Tibial artery (tissue), 4 donors: Measurements from ENCODE around the gene SCO2.

Source experiments
- DNase-seq, 2 donors: peaks; one replicate each; pipeline ENCODE4 v3.0.0-alpha.2; 2019
- H3K27ac ChIP-seq, 2 donors: fragments of 200-600 bp; sonication (generic) in 1 of 2; 1 replicate in 1 of 2; 2 replicates in 1 of 2; pipeline ENCODE4 v1.5.1; 2018 to 2019; ENCODE audit warnings: mild to moderate bottlenecking in 1 of 2
- H3K27me3 ChIP-seq, 2 donors: fragments of 200-600 bp; sonication (generic) in 1 of 2; one replicate each; pipeline versions ENCODE4 v1.5.1 to v1.6.0; 2016 to 2019
- H3K36me3 ChIP-seq, 3 donors: fragments of 200-600 bp; sonication (generic) in 2 of 3; one replicate each; pipeline ENCODE4 v1.5.1; 2016 to 2019; ENCODE audit warnings: mild to moderate bottlenecking in 2 of 3
- H3K4me1 ChIP-seq, 4 donors: fragments of 200-600 bp; sonication (generic) in 2 of 4; 1 replicate in 3 of 4; 2 replicates in 1 of 4; pipeline ENCODE4 v1.5.1; 2016 to 2019
- H3K4me3 ChIP-seq, 2 donors: fragments of 200-600 bp; sonication (generic) in 1 of 2; 1 replicate in 1 of 2; 2 replicates in 1 of 2; pipeline ENCODE4 v1.5.1; 2018 to 2019; ENCODE audit warnings: mild to moderate bottlenecking in 2 of 2
- H3K9me3 ChIP-seq, 3 donors: fragments of 200-600 bp; sonication (generic) in 1 of 3; one replicate each; pipeline ENCODE4 v1.5.1; 2016 to 2019
- CTCF ChIP-seq, 2 experiments: fragments of 200-600 bp in 1 of 2; fragments of 450-650 bp in 1 of 2; IDR thresholded peaks; one replicate each; pipeline ENCODE4 v1.5.1; 2017 to 2019; ENCODE audit warnings: antibody characterized with exemption in 2 of 2, mild to moderate bottlenecking in 1 of 2, moderate library complexity in 1 of 2
- intact Hi-C: fragments of 100-400 bp; cut with DNase I; formaldehyde crosslinking; loops from one replicate; pipeline ENCODE4 v1.15.0; 2023; ENCODE audit warnings: low total_unique reads

SCO2 gene

GRCh38 chr22:50505276-50505775 lies 20.1 kb downstream of the SCO2 start:
- no peak overlapping the region for H3K4me3 ChIP-seq
- no peak for TF ChIP-seq CTCF (IDR thresholded peaks at IDR 0.05)
- H3K9me3 ChIP-seq: no peaks in the 10 kb centered on the region
- H3K36me3 ChIP-seq: peaks cover 32 to 43% (median 34%) of the 10 kb centered on the region in 3 donors
- DNase-seq: no peak
- intact Hi-C loops: loop anchor here (10.0 kb wide), 1 partner anchor 261 kb away; the partner anchor contains the start of gene TUBGCP6
- H3K27ac ChIP-seq: no peak overlapping the region
- no peaks in the 10 kb centered on the region for H3K27me3 ChIP-seq
- H3K4me1 ChIP-seq: peaks cover 0 to 36% (median 19%) of the 10 kb centered on the region in 4 donors

GRCh38 chr22:50504369-50505211 lies 20.8 kb downstream of the SCO2 start:
- intact Hi-C loops: loop anchor here (10.0 kb wide), 1 partner anchor 260 kb away; the partner anchor contains the start of gene TUBGCP6
- H3K27ac ChIP-seq: no peak overlapping the region
- H3K27me3 ChIP-seq: no peaks in the 10 kb centered on the region
- TF ChIP-seq CTCF (IDR thresholded peaks at IDR 0.05): no peak
- H3K4me1 ChIP-seq: peaks cover 0 to 34% (median 19%) of the 10 kb centered on the region in 4 donors
- H3K4me3 ChIP-seq: no peak overlapping the region
- no peak for DNase-seq
- peaks cover 32 to 40% (median 34%) of the 10 kb centered on the region in 3 donors for H3K36me3 ChIP-seq
- no peaks in the 10 kb centered on the region for H3K9me3 ChIP-seq

GRCh38 chr22:50503475-50504145 lies 21.8 kb downstream of the SCO2 start:
- Histone ChIP-seq H3K27ac (no peak overlapping the region), H3K27me3 (no peaks in the 10 kb centered on the region), H3K9me3 (no peaks in the 10 kb centered on the region), H3K4me1 (peaks cover 0 to 24% (median 16%) of the 10 kb centered on the region in 4 donors), H3K36me3 (peaks cover 32 to 40% (median 34%) of the 10 kb centered on the region in 3 donors), H3K4me3 (no peak overlapping the region)
- intact Hi-C loops: loop anchor here (10.0 kb wide), 1 partner anchor 259 kb away; the partner anchor contains the start of gene TUBGCP6
- TF ChIP-seq CTCF (IDR thresholded peaks at IDR 0.05): no peak
- DNase-seq: no peak

GRCh38 chr22:50502628-50503474 lies 22.5 kb downstream of the SCO2 start:
- Histone ChIP-seq H3K9me3 (no peaks in the 10 kb centered on the region), H3K4me3 (no peak overlapping the region), H3K36me3 (peaks cover 32 to 40% (median 34%) of the 10 kb centered on the region in 3 donors), H3K27ac (no peak overlapping the region), H3K4me1 (peaks cover 0 to 22% (median 14%) of the 10 kb centered on the region in 4 donors), H3K27me3 (no peaks in the 10 kb centered on the region)
- DNase-seq: no peak
- no peak for TF ChIP-seq CTCF (IDR thresholded peaks at IDR 0.05)
- intact Hi-C loops: loop anchor here (10.0 kb wide), 1 partner anchor 258 kb away; the partner anchor contains the start of gene TUBGCP6

GRCh38 chr22:50502096-50502495 lies 23.3 kb downstream of the SCO2 start:
- TF ChIP-seq CTCF (IDR thresholded peaks at IDR 0.05): no peak
- Histone ChIP-seq H3K4me3 (no peak overlapping the region), H3K9me3 (no peaks in the 10 kb centered on the region)

More at GRCh38 chr22:50502096-50502495, 23.3 kb downstream of the SCO2 start:
- H3K27ac ChIP-seq: no peak overlapping the region
- H3K4me1 ChIP-seq: peaks cover 0 to 21% (median 14%) of the 10 kb centered on the region in 4 donors
- DNase-seq: no peak
- H3K27me3 ChIP-seq: no peaks in the 10 kb centered on the region
- peaks cover 32 to 40% (median 34%) of the 10 kb centered on the region in 3 donors for H3K36me3 ChIP-seq
- intact Hi-C loops: loop anchor here (10.0 kb wide), 1 partner anchor 257 kb away; the partner anchor contains the start of gene TUBGCP6
